SK-N-SH treated with all-trans-retinoic acid at 6 μM for 48 hours (cell line): ENCODE data around the gene KLF5.

ENCODE experiments used
- ATAC-seq: fragments of 200-7000 bp; cut with Tn5 transposase; 3 replicates; pipeline ENCODE4 v1.9.1; 2020; ENCODE audit warnings: mild to moderate bottlenecking, moderate library complexity
- ARNTL ChIP-seq: fragments of 450-650 bp; formaldehyde crosslinking; IDR thresholded peaks from 2 replicates; pipeline ENCODE4 v1.5.0; 2020; ENCODE audit warnings: low read depth, mild to moderate bottlenecking, moderate library complexity, borderline replicate concordance
- BACH2 ChIP-seq: fragments of 250-450 bp; sonication (Bioruptor Pico); IDR thresholded peaks from 2 replicates; pipeline ENCODE4 v1.9.0; 2021; ENCODE audit warnings: mild to moderate bottlenecking, borderline replicate concordance
- CREB5 ChIP-seq: fragments of 250-450 bp; sonication (Bioruptor Pico); IDR thresholded peaks from 2 replicates; pipeline ENCODE4 v1.5.1; 2020; ENCODE audit warnings: low read depth, mild to moderate bottlenecking, moderate library complexity
- ESRRG ChIP-seq: fragments of 250-450 bp; sonication (Bioruptor Pico); IDR thresholded peaks from 2 replicates; pipeline ENCODE4 v1.6.1; 2021; ENCODE audit warnings: mild to moderate bottlenecking
- ISL1 ChIP-seq: fragments of 250-450 bp; sonication (Bioruptor Pico); IDR thresholded peaks from 2 replicates; pipeline ENCODE4 v2.1.2; 2022; ENCODE audit warnings: mild to moderate bottlenecking, moderate library complexity
- OSR1 ChIP-seq: fragments of 250-450 bp; sonication (Bioruptor Pico); IDR thresholded peaks from 2 replicates; pipeline ENCODE4 v1.8.0; 2022; ENCODE audit warnings: moderate library complexity, mild to moderate bottlenecking, inconsistent platforms
- PATZ1 ChIP-seq: fragments of 250-450 bp; sonication (Bioruptor Pico); IDR thresholded peaks from 2 replicates; pipeline ENCODE4 v1.8.0; 2020; ENCODE audit warnings: mild to moderate bottlenecking, moderate library complexity, borderline replicate concordance
- POU6F1 ChIP-seq: fragments of 250-450 bp; sonication (Bioruptor Pico); IDR thresholded peaks from 2 replicates; pipeline ENCODE4 v1.8.0; 2021; ENCODE audit warnings: low read depth, mild to moderate bottlenecking, moderate library complexity, borderline replicate concordance
- PPARA ChIP-seq: fragments of 250-450 bp; sonication (Bioruptor Pico); IDR thresholded peaks from 2 replicates; pipeline ENCODE4 v1.5.0; 2020; ENCODE audit warnings: mild to moderate bottlenecking, borderline replicate concordance
- RARB ChIP-seq: fragments of 250-450 bp; sonication (Bioruptor Pico); IDR thresholded peaks from 2 replicates; pipeline ENCODE4 v1.8.0; 2021; ENCODE audit warnings: mild to moderate bottlenecking, moderate library complexity
- SNAI2 ChIP-seq: fragments of 250-450 bp; sonication (Bioruptor Pico); IDR thresholded peaks from 2 replicates; pipeline ENCODE4 v1.5.0; 2020; ENCODE audit warnings: mild to moderate bottlenecking, moderate library complexity
- TCF4 ChIP-seq: fragments of 250-450 bp; sonication (Bioruptor Pico); IDR thresholded peaks from 2 replicates; pipeline ENCODE4 v1.8.0; 2021; ENCODE audit warnings: mild to moderate bottlenecking, moderate library complexity, borderline replicate concordance
- ZC3H10 ChIP-seq: fragments of 250-450 bp; sonication (Bioruptor Pico); IDR thresholded peaks from 2 replicates; pipeline ENCODE4 v1.5.1; 2021; ENCODE audit warnings: mild to moderate bottlenecking, moderate library complexity
- ZFP3 ChIP-seq: fragments of 250-450 bp; sonication (Bioruptor Pico); IDR thresholded peaks from 2 replicates; pipeline ENCODE4 v1.5.0; 2020; ENCODE audit warnings: mild to moderate bottlenecking, moderate library complexity
- ZNF565 ChIP-seq: fragments of 450-650 bp; formaldehyde crosslinking; conservative IDR thresholded peaks from 2 replicates; pipeline ENCODE4 v1.5.0; 2020; ENCODE audit warnings: low read depth, mild to moderate bottlenecking, moderate library complexity
- ZNF70 ChIP-seq: fragments of 450-650 bp; formaldehyde crosslinking; IDR thresholded peaks from 2 replicates; pipeline ENCODE4 v1.5.0; 2020; ENCODE audit warnings: mild to moderate bottlenecking, moderate library complexity
- TF ChIP-seq, protein P1 (sequence below): fragments of 250-450 bp; sonication (Bioruptor Pico); IDR thresholded peaks from 2 replicates; pipeline ENCODE4 v1.5.0; 2020; ENCODE audit warnings: mild to moderate bottlenecking, moderate library complexity

KLF5 gene

DNA sequence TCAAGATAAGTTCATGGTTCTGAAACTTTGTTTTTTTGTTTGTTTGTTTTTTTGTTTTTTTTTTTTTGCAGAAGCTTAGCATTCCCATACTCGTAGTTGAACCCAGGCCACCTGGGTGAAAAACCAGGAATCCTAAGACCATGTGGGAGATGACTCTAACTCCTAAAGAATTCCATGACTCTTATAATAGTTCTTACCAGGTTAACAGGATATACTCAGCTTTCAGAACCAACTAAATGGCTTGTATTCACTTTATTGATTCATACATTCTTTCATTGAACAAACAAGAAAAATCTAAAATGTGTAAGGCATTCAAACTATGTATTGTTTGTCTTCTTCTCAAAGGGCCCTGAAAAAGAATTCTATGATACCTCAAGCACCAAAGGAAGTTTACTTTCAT lies 40.5 kb upstream of the KLF5 start:
- TF ChIP-seq ZNF565 (CRISPR knock-in tag) (no peak), ZC3H10 (CRISPR knock-in tag) (no peak), SNAI2 (CRISPR knock-in tag) (no peak)
- no peak for ATAC-seq

- no peak for ATAC-seq
- TF ChIP-seq ESRRG (CRISPR knock-in tag), result no peak
- TF ChIP-seq ARNTL, result no peak
- TF ChIP-seq PPARA, result no peak
- no peak for TF ChIP-seq PATZ1 (CRISPR knock-in tag)
- TF ChIP-seq POU6F1, result no peak
Observed at GRCh38 chr13:73025217-73026012, 33.4 kb upstream of the KLF5 start.

DNA sequence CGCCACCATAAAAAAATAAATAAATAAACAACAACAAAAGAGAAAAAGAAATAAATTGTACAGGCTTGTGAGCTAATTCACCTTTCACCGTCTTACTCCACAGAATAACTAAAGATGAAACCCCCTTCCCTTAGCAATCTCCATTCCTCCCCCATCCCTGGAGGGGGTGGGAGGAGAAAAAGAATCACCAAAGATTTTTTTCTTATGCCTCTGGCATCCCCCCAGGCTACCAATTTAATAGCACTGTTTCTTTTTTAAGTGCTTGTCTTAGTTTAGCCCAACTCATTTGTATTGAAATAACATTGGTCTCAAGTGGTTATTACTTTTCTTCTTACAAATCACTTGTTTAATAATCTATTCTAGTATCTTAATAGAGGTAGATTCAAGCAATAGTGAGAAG lies 23.9 kb upstream of the KLF5 start:
- TF ChIP-seq ESRRG (CRISPR knock-in tag), result no peak
- ATAC-seq, result no peak

- ATAC-seq, result no peak
- no peak for TF ChIP-seq OSR1 (CRISPR knock-in tag)
- TF ChIP-seq RARB, result no peak
- no peak for TF ChIP-seq ZFP3 (CRISPR knock-in tag)
- no peak for TF ChIP-seq PATZ1 (CRISPR knock-in tag)
- TF ChIP-seq ISL1 (CRISPR knock-in tag), result no peak
- TF ChIP-seq, protein P1, sequence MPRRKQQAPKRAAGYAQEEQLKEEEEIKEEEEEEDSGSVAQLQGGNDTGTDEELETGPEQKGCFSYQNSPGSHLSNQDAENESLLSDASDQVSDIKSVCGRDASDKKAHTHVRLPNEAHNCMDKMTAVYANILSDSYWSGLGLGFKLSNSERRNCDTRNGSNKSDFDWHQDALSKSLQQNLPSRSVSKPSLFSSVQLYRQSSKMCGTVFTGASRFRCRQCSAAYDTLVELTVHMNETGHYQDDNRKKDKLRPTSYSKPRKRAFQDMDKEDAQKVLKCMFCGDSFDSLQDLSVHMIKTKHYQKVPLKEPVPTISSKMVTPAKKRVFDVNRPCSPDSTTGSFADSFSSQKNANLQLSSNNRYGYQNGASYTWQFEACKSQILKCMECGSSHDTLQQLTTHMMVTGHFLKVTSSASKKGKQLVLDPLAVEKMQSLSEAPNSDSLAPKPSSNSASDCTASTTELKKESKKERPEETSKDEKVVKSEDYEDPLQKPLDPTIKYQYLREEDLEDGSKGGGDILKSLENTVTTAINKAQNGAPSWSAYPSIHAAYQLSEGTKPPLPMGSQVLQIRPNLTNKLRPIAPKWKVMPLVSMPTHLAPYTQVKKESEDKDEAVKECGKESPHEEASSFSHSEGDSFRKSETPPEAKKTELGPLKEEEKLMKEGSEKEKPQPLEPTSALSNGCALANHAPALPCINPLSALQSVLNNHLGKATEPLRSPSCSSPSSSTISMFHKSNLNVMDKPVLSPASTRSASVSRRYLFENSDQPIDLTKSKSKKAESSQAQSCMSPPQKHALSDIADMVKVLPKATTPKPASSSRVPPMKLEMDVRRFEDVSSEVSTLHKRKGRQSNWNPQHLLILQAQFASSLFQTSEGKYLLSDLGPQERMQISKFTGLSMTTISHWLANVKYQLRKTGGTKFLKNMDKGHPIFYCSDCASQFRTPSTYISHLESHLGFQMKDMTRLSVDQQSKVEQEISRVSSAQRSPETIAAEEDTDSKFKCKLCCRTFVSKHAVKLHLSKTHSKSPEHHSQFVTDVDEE (CRISPR knock-in tag), result no peak
- no peak for TF ChIP-seq POU6F1
- TF ChIP-seq ZNF565 (CRISPR knock-in tag), result no peak
- TF ChIP-seq CREB5 (CRISPR knock-in tag), result no peak
- TF ChIP-seq BACH2 (CRISPR knock-in tag), result no peak
- no peak for TF ChIP-seq ESRRG (CRISPR knock-in tag)
- TF ChIP-seq ZNF70 (CRISPR knock-in tag), result no peak
- TF ChIP-seq ZC3H10 (CRISPR knock-in tag), result no peak
- no peak for TF ChIP-seq TCF4 (CRISPR knock-in tag)
- TF ChIP-seq, all 23 proteins: peak for 0
Observed at GRCh38 chr13:73035660-73036059, 23.1 kb upstream of the KLF5 start.
